HTR-8/SVneo (cell line): Measurements from ENCODE around the gene TSPAN1.

Source experiments
- DNase-seq: peaks from one replicate; pipeline ENCODE4 v3.0.0; 2011; ENCODE audit warnings: low spot score, mixed read lengths; ENCODE audit not compliant: insufficient read length
- FAIRE-seq: peaks from 2 replicates; lab custom pipeline; 2011; peaks lifted over from hg19 to GRCh38; lab: Jason Lieb, UNC

TSPAN1 gene

DNA sequence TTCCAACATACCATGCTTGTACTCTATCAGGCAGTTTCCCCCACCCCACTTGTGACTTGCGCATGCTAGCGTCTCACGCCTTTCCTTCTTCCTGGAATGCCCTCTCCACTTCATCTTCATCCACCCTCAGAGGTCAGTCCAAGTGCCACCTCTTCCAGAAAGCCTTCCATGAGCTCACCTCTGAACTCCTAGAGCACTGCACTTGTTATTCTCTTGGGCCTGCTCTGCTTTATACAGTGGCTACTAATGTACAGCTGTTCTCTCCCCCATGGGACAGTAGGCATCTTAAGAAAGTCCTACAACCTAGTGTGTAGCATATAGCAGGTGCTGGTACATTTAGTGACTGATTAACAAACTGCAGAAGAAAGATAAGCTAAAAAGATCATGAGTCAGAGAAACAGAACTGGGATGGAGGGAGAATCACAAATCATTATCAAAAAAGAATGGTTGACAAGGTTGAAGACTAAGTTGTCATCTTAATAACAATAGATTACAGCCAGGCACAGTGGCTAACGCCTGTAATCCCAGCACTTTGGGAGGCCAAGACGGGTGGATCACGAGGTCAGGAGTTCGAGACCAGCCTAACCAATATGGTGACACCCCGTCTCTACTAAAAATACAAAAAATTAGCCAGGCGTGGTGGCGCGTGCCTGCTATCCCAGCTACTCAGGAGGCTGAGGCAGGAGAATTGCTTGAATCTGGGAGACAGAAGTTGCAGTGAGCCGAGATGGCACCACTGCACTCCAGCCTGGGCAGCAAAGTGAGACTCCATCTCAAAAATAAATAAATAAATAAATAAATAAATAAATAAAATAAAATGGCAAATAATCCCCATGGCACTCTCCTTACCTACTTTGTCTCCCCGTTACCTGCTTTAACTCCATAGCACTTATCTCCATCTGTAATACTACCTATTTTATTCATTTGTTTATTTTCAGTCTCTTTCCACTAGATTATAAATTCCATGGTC, 16.3 kb upstream of the TSPAN1 start:
- no peak for DNase-seq
- FAIRE-seq = no peak

DNA sequence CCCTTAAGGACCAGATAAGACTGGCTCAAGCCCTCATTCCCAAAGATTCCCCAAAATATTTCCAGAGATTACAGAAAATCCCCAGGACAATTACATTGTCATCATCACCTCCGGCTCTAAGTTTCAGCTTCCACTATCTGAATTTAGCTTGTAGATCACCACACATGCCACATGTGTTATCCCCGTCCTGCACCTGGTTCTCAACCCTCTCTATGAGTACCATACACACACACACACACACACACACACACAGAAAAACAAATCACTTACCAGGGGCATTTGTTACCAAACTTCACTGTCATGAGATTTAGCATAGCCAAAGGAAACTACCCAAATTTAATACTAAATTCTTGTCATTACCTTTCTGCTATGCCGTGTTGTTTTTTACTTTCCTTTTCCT, 15.4 kb upstream of the TSPAN1 start:
- FAIRE-seq (no peak), DNase-seq (no peak)

DNA sequence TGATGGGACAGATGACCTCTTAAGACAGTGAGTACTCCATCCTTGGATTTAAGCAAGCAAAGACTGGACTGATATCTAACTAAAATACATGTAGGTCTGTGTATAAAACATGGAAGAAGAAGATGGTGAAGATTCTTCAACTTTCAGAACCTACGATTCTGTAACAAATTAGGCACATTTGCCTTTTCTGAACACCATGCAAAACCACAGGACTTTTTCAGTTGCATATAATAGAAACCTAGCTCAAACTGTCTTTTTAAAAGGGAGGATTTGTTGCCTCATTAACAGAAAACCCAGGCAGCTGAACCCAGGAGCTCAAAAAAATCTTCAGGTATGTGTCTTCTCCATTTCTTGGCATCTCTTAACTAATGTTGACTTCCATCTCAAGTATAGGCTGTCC, 14.7 kb upstream of the TSPAN1 start:
- DNase-seq (no peak), FAIRE-seq (no peak)

- no peak for FAIRE-seq
- no peak for DNase-seq
Measured at GRCh38 chr1:46166521-46167462, 8.1 kb upstream of the TSPAN1 start.

GRCh38 chr1:46168477-46168876, 6.4 kb upstream of the TSPAN1 start:
- DNase-seq (no peak), FAIRE-seq (no peak)

GRCh38 chr1:46169811-46170454, 5.0 kb upstream of the TSPAN1 start:
- no peak for FAIRE-seq
- DNase-seq = no peak

- no peak for DNase-seq
- no peak for FAIRE-seq
Measured at GRCh38 chr1:46171351-46171750, 3.5 kb upstream of the TSPAN1 start.

DNA sequence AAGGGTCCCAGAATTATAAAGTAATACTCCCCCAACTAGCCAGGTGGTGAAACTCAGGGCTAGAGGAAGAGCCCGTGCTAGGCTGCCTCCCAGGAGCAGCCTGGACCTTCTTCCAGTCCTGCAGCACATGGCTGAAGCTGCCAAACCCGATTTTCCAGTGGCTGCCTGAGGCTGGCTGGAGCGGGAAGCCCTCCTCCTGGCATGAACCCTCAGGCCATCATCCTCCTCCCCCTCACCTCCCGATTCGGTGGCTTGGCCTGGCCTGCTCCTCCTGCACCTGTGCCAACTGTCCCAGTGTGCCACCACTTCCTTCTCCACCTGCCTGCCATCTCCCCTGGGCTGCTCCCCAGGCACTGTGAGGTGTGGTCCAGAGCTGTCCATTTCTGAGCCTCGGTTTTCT, 3.0 kb upstream of the TSPAN1 start:
- DNase-seq (no peak), FAIRE-seq (no peak)

DNA sequence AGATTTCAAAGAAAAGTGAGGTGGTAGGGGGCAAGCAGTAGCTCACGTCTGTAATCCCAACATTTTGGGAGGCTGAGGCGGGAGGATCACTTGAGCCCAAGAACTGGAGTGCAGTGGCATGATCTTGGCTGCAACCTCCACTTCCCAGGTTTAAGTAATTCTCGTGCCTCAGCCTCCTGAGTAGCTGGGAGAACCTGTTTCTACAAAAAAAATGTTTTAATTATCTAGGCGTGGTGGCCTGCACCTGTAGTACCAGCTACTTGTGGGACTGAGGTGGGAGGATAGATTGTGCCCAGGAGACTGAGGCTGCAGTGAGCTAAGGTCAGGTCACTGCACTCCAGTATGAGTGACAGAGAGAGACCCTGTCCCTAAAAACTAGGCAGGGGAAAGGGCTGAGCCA, 2.6 kb upstream of the TSPAN1 start:
- FAIRE-seq = no peak
- no peak for DNase-seq

DNA sequence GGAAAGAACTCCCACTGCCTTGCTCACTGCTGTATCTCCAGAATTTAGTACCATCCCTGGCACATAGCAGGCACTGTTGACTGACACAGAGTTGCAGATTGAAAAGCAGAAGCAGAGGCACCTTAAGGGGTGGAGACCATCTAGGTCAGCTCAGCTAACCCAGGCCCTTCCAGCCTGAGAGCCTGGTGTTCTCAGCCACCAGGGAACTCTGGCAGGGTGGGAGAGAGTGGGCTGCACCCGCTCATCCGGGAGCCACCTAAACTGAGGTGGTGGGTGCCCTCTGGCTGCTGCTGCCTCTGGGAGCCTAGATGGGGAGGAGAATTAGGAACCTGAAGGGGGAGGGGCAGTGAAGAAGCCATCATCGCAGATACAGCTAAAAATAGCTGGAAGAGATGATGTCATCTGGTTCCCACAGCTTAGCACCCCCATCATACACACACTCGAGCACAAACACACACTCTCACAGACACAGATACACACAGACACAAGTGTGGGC, 1.5 kb upstream of the TSPAN1 start:
- no peak for FAIRE-seq
- DNase-seq = no peak

- no peak for DNase-seq
Measured at GRCh38 chr1:46175243-46175642, 356 bp downstream of the TSPAN1 start.

DNA sequence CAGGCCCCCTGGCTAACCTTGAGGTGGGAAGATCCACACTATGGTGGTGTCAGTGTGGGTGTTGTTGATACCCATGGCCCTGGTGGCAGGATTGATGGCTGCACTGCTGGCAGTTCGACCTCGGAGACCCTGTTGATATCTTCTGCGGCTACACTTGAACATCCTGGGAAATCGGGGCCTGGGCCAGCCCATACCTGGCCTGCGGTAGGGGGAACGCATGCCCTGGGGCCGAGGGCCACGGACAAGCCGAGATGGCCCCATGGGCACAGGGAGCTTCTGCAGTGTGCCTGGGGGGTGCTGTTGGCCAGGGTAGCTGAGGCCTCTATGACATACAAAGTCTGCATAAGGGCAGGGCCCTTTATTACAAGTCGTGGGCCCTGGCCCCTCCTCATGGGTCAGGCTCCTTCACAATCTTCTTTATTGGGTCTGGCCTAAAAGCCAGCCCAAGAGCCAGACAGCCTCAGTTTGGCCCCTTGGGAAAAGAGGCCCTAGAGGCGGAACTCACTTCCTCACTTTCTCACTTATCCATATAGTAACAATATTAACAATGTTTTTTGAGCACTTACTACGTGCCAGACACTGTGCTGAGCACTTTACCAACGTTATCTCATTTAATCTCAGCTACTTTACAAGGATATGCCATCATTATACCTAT, 1.5 kb downstream of the TSPAN1 start, which contains the start of gene P3R3URF:
TSS of gene P3R3URF (minus strand) at position 278 of the 655 bp plus-strand sequence. CDS start at position 261, 17 bp downstream.
- FAIRE-seq (no peak), DNase-seq (no peak)

More at GRCh38 chr1:46175243-46175642, 356 bp downstream of the TSPAN1 start:
- no peak for FAIRE-seq

- no peak for FAIRE-seq
- DNase-seq = peak; percentile 80
Measured at GRCh38 chr1:46179138-46180081, 4.5 kb downstream of the TSPAN1 start.

DNA sequence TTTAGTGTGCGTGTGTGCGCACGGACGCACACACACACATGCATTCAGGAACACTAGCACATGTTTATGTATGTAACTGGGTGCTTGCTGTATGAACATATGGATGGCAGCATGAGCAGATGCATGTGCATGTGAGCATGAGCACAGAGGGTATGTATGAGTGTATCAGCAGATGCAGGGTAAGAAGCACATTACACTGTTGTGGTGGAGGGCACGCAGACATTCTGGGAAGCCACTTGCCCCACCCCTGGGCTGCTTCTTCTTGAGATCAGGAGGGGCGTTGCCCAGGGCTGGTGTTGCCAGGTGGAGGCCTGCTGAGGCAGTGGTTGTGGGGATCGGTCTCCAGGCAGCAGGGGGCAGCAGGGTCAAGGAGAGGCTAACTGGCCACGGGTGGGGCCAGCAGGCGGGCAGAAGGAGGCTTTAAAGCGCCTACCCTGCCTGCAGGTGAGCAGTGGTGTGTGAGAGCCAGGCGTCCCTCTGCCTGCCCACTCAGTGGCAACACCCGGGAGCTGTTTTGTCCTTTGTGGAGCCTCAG, 5.3 kb downstream of the TSPAN1 start:
- DNase-seq (no peak), FAIRE-seq (no peak)

GRCh38 chr1:46181343-46182260, 6.7 kb downstream of the TSPAN1 start:
- DNase-seq = no peak
- FAIRE-seq = no peak

DNA sequence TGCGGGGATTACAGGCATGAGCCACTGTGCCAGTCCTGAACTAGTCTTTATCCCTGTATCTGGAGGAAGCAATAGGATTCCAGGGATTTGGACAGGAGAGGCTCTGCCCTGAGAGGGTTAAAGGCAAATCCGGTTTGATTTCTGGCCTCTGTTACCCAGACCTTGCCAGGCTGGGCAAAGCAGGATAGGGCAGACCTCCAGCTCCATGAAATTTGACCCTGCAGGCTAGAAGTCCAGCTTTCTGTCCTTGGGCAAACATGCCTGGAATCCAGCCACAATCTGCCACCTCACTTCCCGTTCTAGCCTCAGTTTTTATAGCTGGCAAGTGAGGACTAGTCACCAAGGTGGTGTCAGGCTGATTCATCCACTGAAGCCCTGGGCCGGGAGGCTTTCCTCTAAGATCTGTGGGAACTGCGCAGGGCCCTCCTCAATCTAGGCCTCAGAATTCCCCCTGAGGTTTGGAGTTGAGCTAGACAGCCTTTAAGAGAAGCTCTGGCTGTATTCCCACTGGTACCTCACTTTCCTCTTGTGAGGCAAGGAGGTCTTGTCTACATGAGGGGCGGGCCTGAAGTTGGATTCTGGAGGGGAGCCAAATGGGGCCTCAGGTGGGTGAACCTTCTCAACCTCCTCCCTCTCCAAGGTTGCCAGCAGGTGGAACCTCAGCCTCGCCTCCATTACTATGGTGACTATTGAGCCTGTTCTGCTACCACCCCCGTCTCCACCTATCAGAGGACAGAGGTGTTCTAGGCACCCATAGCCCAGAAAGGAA, 8.4 kb downstream of the TSPAN1 start:
- DNase-seq = peak; percentile 92
- FAIRE-seq = peak; percentile 92
